DND-41 (cell line): ENCODE results near the gene ACTA2.

Experiments used
- ATAC-seq: fragments of 200-7000 bp; cut with Tn5 transposase; 3 replicates; pipeline ENCODE4 v1.9.1; 2021; ENCODE audit warnings: low read depth; ENCODE audit not compliant: insufficient read depth
- DNase-seq: peaks from one replicate; pipeline ENCODE4 v3.0.0-alpha.2; 2020
- H2AFZ ChIP-seq: 2 replicates; pipeline ENCODE4 v1.6.0; 2012; ENCODE audit warnings: low read depth, low read length
- H3K27ac ChIP-seq: 2 replicates; pipeline ENCODE4 v1.5.1; 2012; ENCODE audit warnings: low read length, inconsistent platforms
- H3K27me3 ChIP-seq: fragments of 200-600 bp; sonication (generic); 2 replicates; pipeline ENCODE4 v1.6.0; 2012; ENCODE audit warnings: low read length, mild to moderate bottlenecking, inconsistent platforms; ENCODE audit not compliant: insufficient read depth, poor library complexity
- H3K36me3 ChIP-seq: 2 replicates; pipeline ENCODE4 v1.5.1; 2012; ENCODE audit warnings: low read length, inconsistent platforms; ENCODE audit not compliant: insufficient read depth
- H3K4me1 ChIP-seq: 2 replicates; pipeline ENCODE4 v1.5.1; 2012; ENCODE audit warnings: mild to moderate bottlenecking, low read length; ENCODE audit not compliant: insufficient read depth
- H3K4me2 ChIP-seq: 2 replicates; pipeline ENCODE4 v1.6.0; 2012; ENCODE audit warnings: mild to moderate bottlenecking, moderate library complexity, low read length, inconsistent platforms; ENCODE audit not compliant: insufficient read depth
- H3K4me3 ChIP-seq, 2 experiments: fragments of 200-600 bp in 1 of 2; shearing (Covaris generic) in 1 of 2; 2 replicates each; pipeline ENCODE4 v1.5.1; 2012 to 2016; ENCODE audit warnings: inconsistent platforms in 2 of 2, low read length in 2 of 2, mild to moderate bottlenecking in 2 of 2, low read depth in 1 of 2, moderate library complexity in 1 of 2
- H3K79me2 ChIP-seq: 2 replicates; pipeline ENCODE4 v1.6.0; 2012; ENCODE audit warnings: low read length, inconsistent platforms; ENCODE audit not compliant: insufficient read depth
- H3K9ac ChIP-seq: 2 replicates; pipeline ENCODE4 v1.6.0; 2012; ENCODE audit warnings: low read depth, mild to moderate bottlenecking, inconsistent platforms, low read length, moderate library complexity
- H3K9me3 ChIP-seq: 2 replicates; pipeline ENCODE4 v1.5.1; 2012; ENCODE audit warnings: low read length, moderate library complexity, mild to moderate bottlenecking, inconsistent platforms; ENCODE audit not compliant: insufficient read depth, severe bottlenecking
- H4K20me1 ChIP-seq: 2 replicates; pipeline ENCODE4 v1.6.0; 2012; ENCODE audit warnings: low read length; ENCODE audit not compliant: insufficient read depth
- EZH2 ChIP-seq: IDR thresholded peaks from 3 replicates; pipeline ENCODE4 v1.6.1; 2012; ENCODE audit warnings: borderline replicate concordance, low read depth, mild to moderate bottlenecking, moderate library complexity, low read length, inconsistent platforms; ENCODE audit not compliant: severe bottlenecking
- TF ChIP-seq, protein P1 (sequence below): IDR thresholded peaks from 2 replicates; pipeline ENCODE4 v1.5.1; 2012; ENCODE audit warnings: borderline replicate concordance, low read length, moderate library complexity, mild to moderate bottlenecking; ENCODE audit not compliant: poor library complexity, severe bottlenecking; ENCODE audit errors: extremely low read depth

Gene ACTA2

GRCh38 chr10:88913127-88913526, 39.4 kb downstream of the ACTA2 start:
- DNase-seq (no peak), ATAC-seq (no peak)
- H2AFZ ChIP-seq, result no peak overlapping the region
- H3K4me1 ChIP-seq, result no peaks in the 10 kb centered on the region
- no peaks in the 10 kb centered on the region for H4K20me1 ChIP-seq
- no peak overlapping the region for H3K27ac ChIP-seq
- peaks cover 85% of the 10 kb centered on the region for H3K36me3 ChIP-seq
- H3K79me2 ChIP-seq, result no peaks in the 10 kb centered on the region
- H3K27me3 ChIP-seq, result no peaks in the 10 kb centered on the region
- no peak for TF ChIP-seq EZH2
- TF ChIP-seq, protein P1, sequence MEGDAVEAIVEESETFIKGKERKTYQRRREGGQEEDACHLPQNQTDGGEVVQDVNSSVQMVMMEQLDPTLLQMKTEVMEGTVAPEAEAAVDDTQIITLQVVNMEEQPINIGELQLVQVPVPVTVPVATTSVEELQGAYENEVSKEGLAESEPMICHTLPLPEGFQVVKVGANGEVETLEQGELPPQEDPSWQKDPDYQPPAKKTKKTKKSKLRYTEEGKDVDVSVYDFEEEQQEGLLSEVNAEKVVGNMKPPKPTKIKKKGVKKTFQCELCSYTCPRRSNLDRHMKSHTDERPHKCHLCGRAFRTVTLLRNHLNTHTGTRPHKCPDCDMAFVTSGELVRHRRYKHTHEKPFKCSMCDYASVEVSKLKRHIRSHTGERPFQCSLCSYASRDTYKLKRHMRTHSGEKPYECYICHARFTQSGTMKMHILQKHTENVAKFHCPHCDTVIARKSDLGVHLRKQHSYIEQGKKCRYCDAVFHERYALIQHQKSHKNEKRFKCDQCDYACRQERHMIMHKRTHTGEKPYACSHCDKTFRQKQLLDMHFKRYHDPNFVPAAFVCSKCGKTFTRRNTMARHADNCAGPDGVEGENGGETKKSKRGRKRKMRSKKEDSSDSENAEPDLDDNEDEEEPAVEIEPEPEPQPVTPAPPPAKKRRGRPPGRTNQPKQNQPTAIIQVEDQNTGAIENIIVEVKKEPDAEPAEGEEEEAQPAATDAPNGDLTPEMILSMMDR, result no peak
- H3K4me2 ChIP-seq, result no peak overlapping the region
- no peak overlapping the region for H3K4me3 ChIP-seq
- no peak overlapping the region for H3K9ac ChIP-seq
- H3K9me3 ChIP-seq, result no peaks in the 10 kb centered on the region

DNA sequence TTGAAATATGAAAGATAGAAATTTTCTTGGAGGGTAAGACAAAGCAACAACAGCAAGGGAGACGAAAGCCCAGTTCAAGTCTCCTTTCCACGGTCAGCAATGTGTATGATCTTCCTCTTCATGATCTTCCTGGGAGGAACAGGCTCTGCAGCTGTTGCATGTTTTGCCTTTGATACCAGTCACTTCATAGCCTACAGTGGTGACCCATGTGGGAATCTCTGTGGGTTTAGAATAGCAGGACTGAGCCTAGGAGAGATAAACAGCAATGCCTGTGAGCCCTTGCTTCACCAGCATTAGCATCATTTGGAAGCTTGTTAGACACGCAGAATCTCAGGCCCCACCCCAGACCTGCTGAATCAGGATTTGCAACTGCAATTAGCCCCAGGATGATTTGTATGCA, 40.7 kb downstream of the ACTA2 start:
- Histone ChIP-seq H3K4me2 (no peak overlapping the region), H3K27ac (no peak overlapping the region), H3K4me3 (no peak overlapping the region), H3K79me2 (no peaks in the 10 kb centered on the region), H3K9ac (no peak overlapping the region), H3K27me3 (no peaks in the 10 kb centered on the region), H3K36me3 (peaks cover 84% of the 10 kb centered on the region), H2AFZ (no peak overlapping the region), H3K9me3 (no peaks in the 10 kb centered on the region), H3K4me1 (no peaks in the 10 kb centered on the region), H4K20me1 (no peaks in the 10 kb centered on the region)
- TF ChIP-seq, protein P1, result no peak
- TF ChIP-seq EZH2, result no peak
- no peak for ATAC-seq
- no peak for DNase-seq

- DNase-seq (no peak), ATAC-seq (no peak)
- H3K27ac ChIP-seq, result no peak overlapping the region
- no peaks in the 10 kb centered on the region for H4K20me1 ChIP-seq
- no peak overlapping the region for H2AFZ ChIP-seq
- H3K36me3 ChIP-seq, result peaks cover 83% of the 10 kb centered on the region
- no peak overlapping the region for H3K4me2 ChIP-seq
- no peaks in the 10 kb centered on the region for H3K9me3 ChIP-seq
- no peaks in the 10 kb centered on the region for H3K79me2 ChIP-seq
- no peaks in the 10 kb centered on the region for H3K27me3 ChIP-seq
- TF ChIP-seq, protein P1, result no peak
- TF ChIP-seq EZH2, result no peak
- no peak overlapping the region for H3K9ac ChIP-seq
- no peaks in the 10 kb centered on the region for H3K4me1 ChIP-seq
- no peak overlapping the region for H3K4me3 ChIP-seq
These were observed 41.5 kb downstream of the ACTA2 start for GRCh38 chr10:88911116-88911515.

DNA sequence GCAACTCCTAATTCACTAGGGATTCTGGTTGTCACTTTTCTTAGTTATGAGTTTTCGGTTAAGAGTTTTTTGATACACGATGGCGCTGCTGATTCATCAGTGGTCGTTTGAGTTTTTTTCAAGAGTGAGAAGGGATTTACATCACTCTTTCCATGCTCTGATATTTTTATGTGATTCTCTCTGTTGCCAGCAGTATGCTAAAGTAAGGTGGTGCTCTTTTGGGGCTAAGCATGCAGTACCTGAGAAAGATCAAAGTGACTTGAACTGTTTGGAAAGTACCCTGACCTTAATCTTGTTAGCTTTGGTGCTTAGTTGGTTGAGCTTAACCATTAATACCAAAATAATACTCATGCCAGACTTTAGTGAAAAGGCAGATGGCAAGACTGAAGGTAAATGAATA, 44.4 kb downstream of the ACTA2 start:
- TF ChIP-seq EZH2, result no peak
- TF ChIP-seq, protein P1, result no peak
- H2AFZ ChIP-seq, result no peak overlapping the region

More for the DNA sequence above, 44.4 kb downstream of the ACTA2 start:
- no peak for ATAC-seq
- Histone ChIP-seq H3K4me2 (no peak overlapping the region), H3K9me3 (no peaks in the 10 kb centered on the region), H3K27me3 (no peaks in the 10 kb centered on the region), H3K4me1 (no peaks in the 10 kb centered on the region), H3K27ac (no peak overlapping the region), H3K36me3 (peaks cover 87% of the 10 kb centered on the region), H3K79me2 (no peaks in the 10 kb centered on the region), H3K4me3 (no peak overlapping the region), H3K9ac (no peak overlapping the region), H4K20me1 (no peaks in the 10 kb centered on the region)
- no peak for DNase-seq
